ENCODE measurements around the gene HIVEP2. TPM values are rescaled to one million over a fixed set of nuclear protein-coding genes. Genes with fewer than 3 reads are reported as not detected.

The HIVEP2 gene
- total and polyA plus RNA-seq, 5 experiments from 2014 or later: 6.5 to 99.2 (median 17.1) TPM

DNA sequence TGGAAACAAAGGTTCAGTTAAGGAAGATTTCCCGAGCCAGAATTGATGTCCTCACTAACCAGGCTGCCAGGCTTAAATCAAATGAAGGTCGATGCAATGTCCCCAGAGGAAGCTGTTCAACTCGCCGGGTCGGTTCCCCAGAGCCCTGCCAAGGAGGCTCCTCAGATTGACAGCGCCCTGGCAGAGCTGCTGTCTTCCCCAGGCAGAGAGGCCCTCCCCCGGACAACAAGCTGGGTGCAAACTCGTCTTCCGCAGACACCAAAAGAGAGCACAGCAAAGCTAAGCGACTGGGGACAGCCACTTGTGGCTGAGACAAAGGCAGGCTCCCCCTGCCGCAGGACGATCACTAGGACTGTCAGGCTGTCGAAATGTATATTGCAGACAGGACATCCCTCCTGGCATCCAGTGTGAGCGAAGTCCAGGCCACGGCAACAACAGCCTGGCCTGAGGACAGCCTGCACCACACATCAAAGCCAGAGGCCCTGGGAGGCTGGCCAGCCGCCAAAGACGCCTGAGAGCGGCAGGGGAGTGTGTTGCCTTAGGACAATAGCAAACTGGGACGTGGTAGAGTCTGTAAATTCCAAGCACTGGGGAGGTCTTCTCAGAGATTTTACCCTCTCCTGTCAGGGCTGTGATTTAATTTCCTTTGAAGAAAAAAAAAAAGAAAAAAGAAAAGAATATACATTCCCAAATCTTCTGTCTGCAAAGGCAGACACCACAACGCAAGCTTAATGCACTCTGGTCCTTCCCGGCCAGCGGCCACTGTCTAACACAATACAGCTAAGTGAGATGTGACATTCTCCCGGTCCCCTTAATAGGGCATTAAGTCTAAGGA, 99.1 kb downstream of the HIVEP2 start:
- Mint-ChIP-seq H3K27ac (peak overlapping the region; percentile 91 to 98 (median 96)), H3K4me1 (peaks cover 40 to 98% (median 89%) of the 10 kb centered on the region in 4 donors), H3K9me3 (no peaks in the 10 kb centered on the region), H3K36me3 (no peaks in the 10 kb centered on the region), H3K27me3 (no peaks in the 10 kb centered on the region), H3K4me3 (peak overlapping the region; percentile 77 to 90 (median 86))
- DNase-seq (peak; percentile 39 to 79 (median 61)), ATAC-seq (peak; percentile 63 to 78)
- POLR2A ChIA-PET: interaction anchor here (1.0 to 9.2 kb wide), 7 partner anchors 11 to 604 kb away, joined by 3 to 153 read pairs (median 5); partner anchors contain the start of genes ADAT2 and PEX3

DNA sequence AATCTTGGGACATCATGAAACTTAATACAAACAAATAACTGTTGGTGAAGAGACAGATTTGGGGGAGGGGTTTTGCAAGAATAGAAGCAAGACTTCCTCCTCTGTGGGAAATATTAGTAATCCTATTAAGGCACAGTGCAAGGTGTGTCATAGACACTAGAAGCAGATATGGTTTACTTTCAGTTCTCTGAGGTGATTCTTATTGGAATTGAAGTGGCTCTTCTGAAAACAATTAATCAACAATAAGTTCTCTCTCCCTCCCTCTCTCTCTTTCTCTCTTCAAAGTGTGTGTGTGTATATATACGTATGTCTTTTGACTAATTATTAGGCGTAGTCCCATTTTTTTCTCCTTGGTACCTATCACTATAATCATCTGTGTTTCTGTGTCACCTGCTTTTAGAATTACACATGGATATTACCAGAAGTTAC, 99.8 kb downstream of the HIVEP2 start:
- no peaks in the 10 kb centered on the region for H3K9me3 Mint-ChIP-seq
- peak overlapping the region; percentile 91 to 98 (median 96) for H3K27ac Mint-ChIP-seq
- ATAC-seq (peak; percentile 15 to 26), DNase-seq (no peak)
- POLR2A ChIA-PET: interaction anchor here (1.0 to 9.2 kb wide), 6 partner anchors 12 to 82 kb away, joined by 3 to 153 read pairs (median 6); no protein-coding TSS in a partner anchor
- H3K27me3 Mint-ChIP-seq: no peaks in the 10 kb centered on the region
- peak overlapping the region; percentile 77 to 90 (median 86) for H3K4me3 Mint-ChIP-seq
- no peaks in the 10 kb centered on the region for H3K36me3 Mint-ChIP-seq
- H3K4me1 Mint-ChIP-seq: peaks cover 40 to 91% (median 84%) of the 10 kb centered on the region in 4 donors

GRCh38 chr6:142844065-142844755, 100.8 kb downstream of the HIVEP2 start:
- H3K36me3 Mint-ChIP-seq: no peaks in the 10 kb centered on the region
- peak overlapping the region; percentile 91 to 98 (median 96) for H3K27ac Mint-ChIP-seq
- POLR2A ChIA-PET: interaction anchor here (0.5 to 9.2 kb wide), 8 partner anchors 11 to 102 kb away, joined by 3 to 153 read pairs (median 10); no protein-coding TSS in a partner anchor
- no peaks in the 10 kb centered on the region for H3K9me3 Mint-ChIP-seq
- no peak for ATAC-seq
- no peak for DNase-seq
- peak overlapping the region; percentile 77 to 90 (median 86) for H3K4me3 Mint-ChIP-seq
- H3K4me1 Mint-ChIP-seq: peaks cover 40 to 92% (median 84%) of the 10 kb centered on the region in 4 donors
- no peaks in the 10 kb centered on the region for H3K27me3 Mint-ChIP-seq

GRCh38 chr6:142843361-142843760, 101.6 kb downstream of the HIVEP2 start:
- H3K4me3 Mint-ChIP-seq: peak overlapping the region; percentile 77 to 92 (median 84)
- H3K27me3 Mint-ChIP-seq: no peaks in the 10 kb centered on the region
- POLR2A ChIA-PET: interaction anchor here (0.5 to 9.2 kb wide), 10 partner anchors 8 to 103 kb away, joined by 3 to 153 read pairs (median 9); no protein-coding TSS in a partner anchor
- H3K9me3 Mint-ChIP-seq: no peaks in the 10 kb centered on the region
- H3K27ac Mint-ChIP-seq: peak overlapping the region; percentile 91 to 98 (median 96)
- H3K36me3 Mint-ChIP-seq: no peaks in the 10 kb centered on the region
- DNase-seq (no peak), ATAC-seq (peak in 1 of 2 donors; percentile 19)
- peaks cover 38 to 92% (median 84%) of the 10 kb centered on the region in 4 donors for H3K4me1 Mint-ChIP-seq

- POLR2A ChIA-PET: interaction anchor here (0.8 to 9.2 kb wide), 9 partner anchors 9 to 104 kb away, joined by 3 to 153 read pairs (median 9); no protein-coding TSS in a partner anchor
- Mint-ChIP-seq H3K27me3 (no peaks in the 10 kb centered on the region), H3K36me3 (no peaks in the 10 kb centered on the region), H3K4me3 (peak overlapping the region; percentile 77 to 92 (median 84)), H3K27ac (peak overlapping the region; percentile 91 to 98 (median 96)), H3K9me3 (no peaks in the 10 kb centered on the region), H3K4me1 (peaks cover 38 to 92% (median 84%) of the 10 kb centered on the region in 4 donors)
- ATAC-seq (peak; percentile 48 to 59), DNase-seq (peak in 3 of 10 donors; percentile 33 to 45 (median 36))
Measured at GRCh38 chr6:142842418-142843261, 102.3 kb downstream of the HIVEP2 start.

GRCh38 chr6:142841915-142842314, 103.1 kb downstream of the HIVEP2 start:
- H3K27me3 Mint-ChIP-seq: no peaks in the 10 kb centered on the region
- H3K4me3 Mint-ChIP-seq: peak overlapping the region; percentile 77 to 92 (median 84)
- DNase-seq: no peak
- POLR2A ChIA-PET: interaction anchor here (1.9 to 9.2 kb wide), 3 partner anchors 15 to 104 kb away, joined by 16 to 153 read pairs (median 17); no protein-coding TSS in a partner anchor
- H3K4me1 Mint-ChIP-seq: peaks cover 38 to 91% (median 84%) of the 10 kb centered on the region in 4 donors
- H3K36me3 Mint-ChIP-seq: no peaks in the 10 kb centered on the region
- no peaks in the 10 kb centered on the region for H3K9me3 Mint-ChIP-seq
- peak overlapping the region; percentile 91 to 98 (median 96) for H3K27ac Mint-ChIP-seq
- ATAC-seq: no peak

- Mint-ChIP-seq H3K9me3 (no peaks in the 10 kb centered on the region), H3K36me3 (peaks cover 0 to 15% (median 7%) of the 10 kb centered on the region in 3 donors), H3K27me3 (no peaks in the 10 kb centered on the region), H3K4me1 (peaks cover 33 to 87% (median 78%) of the 10 kb centered on the region in 4 donors), H3K4me3 (peak overlapping the region in 9 of 10 donors; percentile 8 to 67 (median 51)), H3K27ac (peak overlapping the region in 9 of 10 donors; percentile 17 to 91 (median 66))
- DNase-seq (no peak), ATAC-seq (no peak)
- POLR2A ChIA-PET: interaction anchor here (0.9 to 1.3 kb wide), 4 partner anchors 9 to 70 kb away, joined by 3 to 5 read pairs (median 4); no protein-coding TSS in a partner anchor
Measured at GRCh38 chr6:142839686-142840040, 105.3 kb downstream of the HIVEP2 start.

GRCh38 chr6:142838821-142839685, 105.9 kb downstream of the HIVEP2 start:
- no peaks in the 10 kb centered on the region for H3K27me3 Mint-ChIP-seq
- DNase-seq (no peak), ATAC-seq (no peak)
- H3K9me3 Mint-ChIP-seq: no peaks in the 10 kb centered on the region
- peak overlapping the region in 9 of 10 donors; percentile 42 to 67 (median 52) for H3K4me3 Mint-ChIP-seq
- peak overlapping the region; percentile 2 to 91 (median 62) for H3K27ac Mint-ChIP-seq
- POLR2A ChIA-PET: interaction anchor here (0.5 to 1.7 kb wide), 6 partner anchors 8 to 71 kb away, joined by 3 to 5 read pairs (median 4); no protein-coding TSS in a partner anchor
- H3K4me1 Mint-ChIP-seq: peaks cover 29 to 82% (median 72%) of the 10 kb centered on the region in 4 donors
- H3K36me3 Mint-ChIP-seq: peaks cover 0 to 15% (median 7%) of the 10 kb centered on the region in 3 donors

DNA sequence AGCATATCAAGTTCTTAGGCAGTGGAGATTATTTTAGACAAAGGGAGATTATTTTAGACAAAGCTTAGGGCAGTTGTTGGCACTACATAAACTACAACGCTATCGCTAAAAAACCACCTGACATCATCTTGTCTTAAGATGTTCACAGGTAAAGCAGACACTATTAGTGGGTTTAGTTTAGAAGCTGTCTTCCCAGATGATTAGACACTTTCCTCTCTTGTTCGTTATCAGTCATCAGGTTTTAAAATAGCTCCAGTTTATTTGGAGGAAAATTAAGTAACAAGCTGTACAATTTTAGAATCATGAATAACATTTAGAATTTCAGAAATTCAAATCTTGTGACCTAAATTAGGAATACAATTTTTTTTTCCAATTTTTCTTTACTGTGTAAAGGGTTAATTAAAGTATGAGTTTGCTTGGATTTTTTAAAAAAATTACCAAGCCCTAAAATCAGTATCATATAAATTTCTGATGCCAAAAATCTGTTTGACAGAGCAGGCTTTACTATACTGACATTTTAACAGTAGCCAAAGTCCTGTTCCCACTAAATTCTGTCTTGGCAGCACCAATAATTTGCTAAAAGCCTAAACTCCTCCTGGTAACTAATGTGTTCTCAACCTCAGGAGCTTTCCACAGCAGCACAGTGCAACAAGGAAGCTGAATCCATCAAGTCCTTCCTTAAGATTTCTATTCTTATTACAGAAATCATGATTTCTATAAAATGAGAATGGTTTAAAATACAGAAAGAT, 109.0 kb downstream of the HIVEP2 start:
- peaks cover 0 to 41% (median 15%) of the 10 kb centered on the region in 3 donors for H3K36me3 Mint-ChIP-seq
- POLR2A ChIA-PET: interaction anchor here (0.6 to 0.9 kb wide), 4 partner anchors 8 to 108 kb away, joined by 3 read pairs; no protein-coding TSS in a partner anchor
- H3K4me1 Mint-ChIP-seq: peaks cover 30 to 74% (median 67%) of the 10 kb centered on the region in 4 donors
- H3K27me3 Mint-ChIP-seq: no peaks in the 10 kb centered on the region
- H3K27ac Mint-ChIP-seq: peak overlapping the region in 4 of 10 donors; percentile 1 to 71 (median 28)
- DNase-seq (no peak), ATAC-seq (no peak)
- H3K9me3 Mint-ChIP-seq: no peaks in the 10 kb centered on the region
- no peak overlapping the region for H3K4me3 Mint-ChIP-seq

DNA sequence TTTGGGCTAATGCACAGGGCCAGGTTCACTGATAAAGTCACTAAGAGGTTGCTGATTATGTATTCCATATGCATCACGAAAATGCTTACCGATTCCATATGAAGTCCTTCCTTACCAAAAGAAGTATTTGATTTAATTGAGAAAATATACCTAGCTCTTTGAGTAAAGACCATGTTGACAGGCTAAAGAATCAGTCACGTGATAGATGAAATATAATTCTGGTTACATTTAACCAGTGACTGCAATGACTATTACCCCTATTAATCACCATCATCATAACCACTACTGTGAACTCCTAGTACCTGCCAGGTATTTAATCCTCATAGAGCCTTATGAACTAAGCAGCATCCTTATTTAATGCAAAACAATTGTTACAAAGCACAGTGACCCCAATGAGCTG, 110.1 kb downstream of the HIVEP2 start:
- H3K36me3 Mint-ChIP-seq: peaks cover 0 to 50% (median 19%) of the 10 kb centered on the region in 3 donors
- H3K4me1 Mint-ChIP-seq: peaks cover 35 to 79% (median 74%) of the 10 kb centered on the region in 4 donors
- no peaks in the 10 kb centered on the region for H3K9me3 Mint-ChIP-seq
- H3K27ac Mint-ChIP-seq: peak overlapping the region in 4 of 10 donors; percentile 12 to 71 (median 25)
- DNase-seq (no peak), ATAC-seq (no peak)
- no peaks in the 10 kb centered on the region for H3K27me3 Mint-ChIP-seq
- POLR2A ChIA-PET: no interaction called here
- no peak overlapping the region for H3K4me3 Mint-ChIP-seq
